Transverse colon (tissue), 4 donors: ENCODE results near the gene CSNK2B.

Experiments
- EP300 ChIP-seq: sonication (generic); formaldehyde crosslinking; IDR thresholded peaks from one replicate; pipeline ENCODE4 v1.6.1; 2017; ENCODE audit warnings: antibody characterized with exemption, low read depth
- POLR2A ChIP-seq: fragments of 450-650 bp; IDR thresholded peaks from one replicate; pipeline ENCODE4 v1.6.1; 2016; ENCODE audit warnings: antibody characterized with exemption, mild to moderate bottlenecking, moderate library complexity
- POLR2AphosphoS5 ChIP-seq, 3 donors: sonication (generic); formaldehyde crosslinking; IDR thresholded peaks; one replicate each; pipeline ENCODE4 v1.6.1; 2016; ENCODE audit warnings: antibody characterized with exemption in 3 of 3
- TF ChIP-seq, protein P1 (sequence below), 5 experiments: fragments of 200-600 bp in 3 of 5; fragments of 450-650 bp in 2 of 5; sonication (generic) in 3 of 5; IDR thresholded peaks; 1 replicate in 2 of 5; 2 replicates in 3 of 5; pipeline ENCODE4 v1.5.1; 2016 to 2017; ENCODE audit warnings: antibody characterized with exemption in 5 of 5, inconsistent platforms in 3 of 5, mild to moderate bottlenecking in 2 of 5, moderate library complexity in 1 of 5

DNA sequence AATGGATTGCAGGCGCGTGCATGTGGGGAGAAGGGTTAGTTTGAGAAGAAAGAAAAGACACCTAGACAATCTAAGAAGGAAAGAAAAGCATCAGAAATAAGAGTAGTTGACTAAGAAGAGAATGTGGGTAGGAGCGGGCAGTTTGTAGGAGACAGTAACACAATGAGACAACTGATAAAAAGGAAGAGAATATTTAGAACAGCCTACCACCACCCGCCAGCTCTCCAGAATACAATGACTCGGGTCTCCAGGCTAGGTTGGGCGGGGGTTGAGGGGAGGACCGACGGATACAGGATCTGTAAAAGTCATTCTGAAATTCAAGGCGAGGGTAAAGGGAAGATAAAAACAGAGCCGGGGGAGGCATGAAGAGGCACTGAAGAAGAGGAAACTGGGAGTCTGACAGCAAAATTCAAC, 36.5 kb downstream of the CSNK2B start:
- TF ChIP-seq POLR2AphosphoS5 (IDR thresholded peaks at IDR 0.05) (no peak), EP300 (no peak), POLR2A (no peak)
- TF ChIP-seq, protein P1, sequence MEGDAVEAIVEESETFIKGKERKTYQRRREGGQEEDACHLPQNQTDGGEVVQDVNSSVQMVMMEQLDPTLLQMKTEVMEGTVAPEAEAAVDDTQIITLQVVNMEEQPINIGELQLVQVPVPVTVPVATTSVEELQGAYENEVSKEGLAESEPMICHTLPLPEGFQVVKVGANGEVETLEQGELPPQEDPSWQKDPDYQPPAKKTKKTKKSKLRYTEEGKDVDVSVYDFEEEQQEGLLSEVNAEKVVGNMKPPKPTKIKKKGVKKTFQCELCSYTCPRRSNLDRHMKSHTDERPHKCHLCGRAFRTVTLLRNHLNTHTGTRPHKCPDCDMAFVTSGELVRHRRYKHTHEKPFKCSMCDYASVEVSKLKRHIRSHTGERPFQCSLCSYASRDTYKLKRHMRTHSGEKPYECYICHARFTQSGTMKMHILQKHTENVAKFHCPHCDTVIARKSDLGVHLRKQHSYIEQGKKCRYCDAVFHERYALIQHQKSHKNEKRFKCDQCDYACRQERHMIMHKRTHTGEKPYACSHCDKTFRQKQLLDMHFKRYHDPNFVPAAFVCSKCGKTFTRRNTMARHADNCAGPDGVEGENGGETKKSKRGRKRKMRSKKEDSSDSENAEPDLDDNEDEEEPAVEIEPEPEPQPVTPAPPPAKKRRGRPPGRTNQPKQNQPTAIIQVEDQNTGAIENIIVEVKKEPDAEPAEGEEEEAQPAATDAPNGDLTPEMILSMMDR (IDR thresholded peaks at IDR 0.05): no peak
